A549 (cell line): Measurements from ENCODE around the gene NFX1. TPM values are rescaled to one million over a fixed set of nuclear protein-coding genes. Genes with fewer than 3 reads are reported as not detected.

Experiments used
- ATAC-seq, 2 experiments: fragments of 200-7000 bp in 1 of 2; fragments of >200 bp in 1 of 2; cut with Nextera tagmentation in 1 of 2; cut with Tn5 transposase in 1 of 2; 3 replicates each; pipeline versions ENCODE4 v1.8.0 to v1.9.1; 2018 to 2020; ENCODE audit warnings: mild to moderate bottlenecking in 1 of 2, moderate library complexity in 1 of 2
- CTCF ChIA-PET: fragments of 300-600 bp; sonication (Branson Sonifier 250); formaldehyde crosslinking; extraction: SDS; loops from one replicate; lab custom pipeline; 2021; ENCODE audit warnings: antibody characterized with exemption, inconsistent platforms; lab: Yijun Ruan, JAX
- POLR2A ChIA-PET: fragments of 350-600 bp; formaldehyde crosslinking; extraction: SDS; loops from one replicate; lab custom pipeline; 2021; ENCODE audit warnings: antibody characterized with exemption, inconsistent platforms; lab: Yijun Ruan, JAX
- DNase-seq, 2 experiments: peaks; one replicate each; pipeline versions ENCODE4 v3.0.0 to v3.0.0-alpha.2; 2011 to 2016; ENCODE audit warnings: low read depth in 1 of 2, low spot score in 1 of 2
- FAIRE-seq: peaks from 2 replicates; lab custom pipeline; 2011; peaks lifted over from hg19 to GRCh38; lab: Jason Lieb, UNC
- H3K27ac ChIP-seq, 2 experiments: fragments of >200 bp; sonication (Bioruptor Twin); formaldehyde crosslinking; 3 replicates each; pipeline ENCODE4 v1.5.1; 2016 to 2017
- H3K4me1 ChIP-seq: fragments of >200 bp; sonication (Bioruptor Twin); formaldehyde crosslinking; 3 replicates; pipeline ENCODE4 v1.6.1; 2016
- H3K4me2 ChIP-seq: fragments of >200 bp; sonication (Bioruptor Twin); formaldehyde crosslinking; 3 replicates; pipeline ENCODE4 v1.6.1; 2016
- H3K4me3 ChIP-seq: fragments of >200 bp; sonication (Bioruptor Twin); formaldehyde crosslinking; 3 replicates; pipeline ENCODE4 v1.5.1; 2016
- H3K9me3 ChIP-seq: fragments of >200 bp; sonication (Bioruptor Twin); formaldehyde crosslinking; 3 replicates; pipeline ENCODE4 v1.6.1; 2016
- ATOH8 ChIP-seq: fragments of 250-450 bp; sonication (Bioruptor Pico); IDR thresholded peaks from 2 replicates; pipeline ENCODE4 v1.5.0; 2020; ENCODE audit warnings: low read depth, mild to moderate bottlenecking, moderate library complexity
- BCL3 ChIP-seq: fragments of >200 bp; sonication (Bioruptor Twin); formaldehyde crosslinking; IDR thresholded peaks from 3 replicates; pipeline ENCODE4 v1.6.1; 2016
- CBX8 ChIP-seq: fragments of 200-600 bp; sonication (generic); IDR thresholded peaks from 2 replicates; pipeline ENCODE4 v1.6.1; 2016
- CEBPB ChIP-seq, 2 experiments: fragments of >200 bp in 1 of 2; sonication (Bioruptor Twin) in 1 of 2; formaldehyde crosslinking in 1 of 2; IDR thresholded peaks; 2 replicates each; pipeline ENCODE4 v1.6.1; 2012 to 2016
- EP300 ChIP-seq, 2 experiments: fragments of >200 bp; sonication (Bioruptor Twin); formaldehyde crosslinking; IDR thresholded peaks; 2 replicates in 1 of 2; 3 replicates in 1 of 2; pipeline ENCODE4 v1.6.1; 2016 to 2017
- ESRRA ChIP-seq: fragments of 150-350 bp; IDR thresholded peaks from 2 replicates; pipeline ENCODE4 v1.6.1; 2014; ENCODE audit warnings: mild to moderate bottlenecking, low read length, borderline replicate concordance
- FOSL2 ChIP-seq, 2 experiments: fragments of 450-650 bp in 1 of 2; fragments of >200 bp in 1 of 2; sonication (Bioruptor Twin) in 1 of 2; formaldehyde crosslinking; IDR thresholded peaks; 2 replicates each; pipeline versions ENCODE4 v1.5.0 to v1.6.1; 2016 to 2020; ENCODE audit warnings: mild to moderate bottlenecking in 1 of 2, moderate library complexity in 1 of 2
- GATA3 ChIP-seq: IDR thresholded peaks from 2 replicates; pipeline ENCODE4 v1.6.1; 2012; ENCODE audit warnings: borderline replicate concordance
- HES2 ChIP-seq: fragments of >200 bp; sonication (Bioruptor Twin); formaldehyde crosslinking; IDR thresholded peaks from 2 replicates; pipeline ENCODE4 v1.6.1; 2016
- HMGXB4 ChIP-seq: fragments of 250-450 bp; sonication (Bioruptor Pico); IDR thresholded peaks from 2 replicates; pipeline ENCODE4 v1.5.0; 2021; ENCODE audit warnings: mild to moderate bottlenecking, moderate library complexity, borderline replicate concordance
- HOXB13 ChIP-seq: fragments of 250-450 bp; sonication (Bioruptor Pico); IDR thresholded peaks from 2 replicates; pipeline ENCODE4 v1.5.0; 2020; ENCODE audit warnings: low read depth, mild to moderate bottlenecking, moderate library complexity
- JUN ChIP-seq, 2 experiments: fragments of >200 bp; sonication (Bioruptor Twin); formaldehyde crosslinking; IDR thresholded peaks; 2 replicates in 1 of 2; 3 replicates in 1 of 2; pipeline ENCODE4 v1.6.1; 2016 to 2017
- JUNB ChIP-seq: fragments of >200 bp; sonication (Bioruptor Twin); formaldehyde crosslinking; IDR thresholded peaks from 2 replicates; pipeline ENCODE4 v1.6.1; 2016
- MAFK ChIP-seq: fragments of 450-650 bp; IDR thresholded peaks from 2 replicates; pipeline ENCODE4 v1.6.1; 2014; ENCODE audit not compliant: partially characterized antibody
- MAX ChIP-seq: IDR thresholded peaks from 2 replicates; pipeline ENCODE4 v1.6.1; 2012
- MYC ChIP-seq: IDR thresholded peaks from 2 replicates; pipeline ENCODE4 v1.6.1; 2012; ENCODE audit warnings: mild to moderate bottlenecking, inconsistent platforms, low read length, improper control_type of control experiment, borderline replicate concordance
- NFE2L2 ChIP-seq: fragments of 150-350 bp; conservative IDR thresholded peaks from 2 replicates; pipeline ENCODE4 v1.6.1; 2014; ENCODE audit warnings: low read length
- NR3C1 ChIP-seq: fragments of >200 bp; sonication (Bioruptor Twin); formaldehyde crosslinking; IDR thresholded peaks from 3 replicates; pipeline ENCODE4 v1.6.1; 2017
- POLR2AphosphoS2 ChIP-seq: conservative IDR thresholded peaks from 2 replicates; pipeline ENCODE4 v1.6.1; 2012; ENCODE audit warnings: low read length, improper control_type of control experiment, inconsistent platforms
- RAD21 ChIP-seq, 2 experiments: fragments of >200 bp in 1 of 2; sonication (Bioruptor Twin) in 1 of 2; formaldehyde crosslinking in 1 of 2; IDR thresholded peaks in 1 of 2; conservative IDR thresholded peaks in 1 of 2; 2 replicates in 1 of 2; 3 replicates in 1 of 2; pipeline ENCODE4 v1.6.1; 2012 to 2018; ENCODE audit warnings: inconsistent platforms in 1 of 2
- SMC3 ChIP-seq: fragments of >200 bp; sonication (Bioruptor Twin); formaldehyde crosslinking; IDR thresholded peaks from 3 replicates; pipeline ENCODE4 v1.6.1; 2018; ENCODE audit warnings: inconsistent platforms
- SREBF2 ChIP-seq: fragments of 450-650 bp; IDR thresholded peaks from 2 replicates; pipeline ENCODE4 v1.6.1; 2014; ENCODE audit warnings: mild to moderate bottlenecking, moderate library complexity
- TFCP2L1 ChIP-seq: fragments of 250-450 bp; sonication (Bioruptor Pico); IDR thresholded peaks from 2 replicates; pipeline ENCODE4 v1.5.0; 2021; ENCODE audit warnings: mild to moderate bottlenecking
- USF2 ChIP-seq: fragments of 450-650 bp; IDR thresholded peaks from 2 replicates; pipeline ENCODE4 v1.6.1; 2014; ENCODE audit warnings: antibody characterized with exemption
- ZC3H11A ChIP-seq: fragments of 450-650 bp; IDR thresholded peaks from 2 replicates; pipeline ENCODE4 v1.6.1; 2014; ENCODE audit warnings: antibody characterized with exemption, mild to moderate bottlenecking
- WGBS: methylation state at CpG from one replicate; pipeline ENCODE4 v1.1.6; 2017; ENCODE audit errors: missing lambda C conversion rate; 5-methylcytosine and 5-hydroxymethylcytosine counted together
- polyA plus RNA-seq, 4 experiments: library from polyadenylated mRNA; depleted of rRNA in 3 of 4; stranded (reverse); fragments of >200 nt; fragmentation: RNase III in 1 of 4; extraction: RNeasy Plus Mini Kit Qiagen cat#74134 plus additional on column Dnase treatment in 1 of 4; gene quantifications; 2 replicates in 3 of 4; 3 replicates in 1 of 4; pipeline ENCODE4 v1.2.3, GENCODE V29; 2011 to 2017

The NFX1 gene
- polyA plus RNA-seq, 2 of the 4 experiments (the other 2 are of a cell fraction) = 24.8 to 41.2 TPM

GRCh38 chr9:33320230-33320567, 29.9 kb downstream of the NFX1 start:
- Histone ChIP-seq H3K4me2 (peak overlapping the region; percentile 68), H3K9me3 (no peaks in the 10 kb centered on the region), H3K4me1 (peaks cover 33% of the 10 kb centered on the region), H3K4me3 (no peak overlapping the region), H3K27ac (peak overlapping the region; percentile 80 to 87)
- ChIA-PET CTCF (interaction anchor here (0.6 to 1.7 kb wide), 8 partner anchors 10 to 222 kb away, joined by 3 to 12 read pairs (median 4); no protein-coding TSS in a partner anchor), POLR2A (interaction anchor here (0.5 to 1.2 kb wide), 3 partner anchors 10 to 30 kb away, joined by 3 to 6 read pairs (median 3); partner anchors contain the start of gene NFX1)
- no peak for TF ChIP-seq RAD21 (conservative IDR thresholded peaks at IDR 0.05 in 1 of 2, IDR thresholded peaks at IDR 0.05 in 1 of 2)
- no peak for TF ChIP-seq CEBPB (IDR thresholded peaks at IDR 0.05)
- TF ChIP-seq MAFK = no peak
- TF ChIP-seq ATOH8 (CRISPR knock-in tag) = no peak
- no peak for TF ChIP-seq USF2
- TF ChIP-seq TFCP2L1 (CRISPR knock-in tag) = no peak
- no peak for TF ChIP-seq MYC
- TF ChIP-seq CBX8 = no peak
- ATAC-seq (peak; percentile 80 to 83), FAIRE-seq (no peak), DNase-seq (no peak)
- WGBS = 10% methylated on average over 1 of the region's 1 CpG

GRCh38 chr9:33320568-33321261, 30.4 kb downstream of the NFX1 start:
- Histone ChIP-seq H3K27ac (peak overlapping the region; percentile 80 to 87), H3K4me3 (no peak overlapping the region), H3K9me3 (no peaks in the 10 kb centered on the region), H3K4me2 (peak overlapping the region; percentile 68), H3K4me1 (peaks cover 33% of the 10 kb centered on the region)
- POLR2A ChIA-PET = interaction anchor here (0.5 to 1.5 kb wide), 4 partner anchors 10 to 31 kb away, joined by 3 to 6 read pairs (median 4); partner anchors contain the start of gene NFX1
- peak; percentile 91 to 97 for TF ChIP-seq CEBPB (IDR thresholded peaks at IDR 0.05)
- peak; percentile 89 for TF ChIP-seq NFE2L2
- no peak for TF ChIP-seq HMGXB4 (CRISPR knock-in tag)
- TF ChIP-seq POLR2AphosphoS2 = no peak
- peak in 1 of 2 experiments; percentile 44; a peak in 1 of 5 replicates for TF ChIP-seq EP300 (IDR thresholded peaks at IDR 0.05)
- peak; percentile 94 for TF ChIP-seq MAFK
- 0 out of 3 replicates have a peak, but pooled peaks have one; percentile 6 for TF ChIP-seq SMC3
- TF ChIP-seq HOXB13 (CRISPR knock-in tag) = peak; percentile 20; the same call in 1 of the 2 replicates
- peak; percentile 47; the same call in 1 of the 3 replicates for TF ChIP-seq BCL3
- TF ChIP-seq SREBF2 = no peak
- peak; percentile 63; the same call in 1 of the 2 replicates for TF ChIP-seq HES2
- TF ChIP-seq GATA3 = peak; percentile 68; the same call in 1 of the 2 replicates
- TF ChIP-seq ZC3H11A = no peak
- TF ChIP-seq NR3C1 = no peak
- peak; percentile 29; the same call in 1 of the 2 replicates for TF ChIP-seq MAX
- peak; percentile 87 for TF ChIP-seq JUNB
- TF ChIP-seq JUN (IDR thresholded peaks at IDR 0.05) = peak; percentile 67 to 78; a peak in 3 of 5 replicates
- TF ChIP-seq ESRRA = 0 out of 2 replicates have a peak, but pooled peaks have one; percentile 12
- peak; percentile 63 for TF ChIP-seq FOSL2 (IDR thresholded peaks at IDR 0.05)
- peak; percentile 91 for TF ChIP-seq FOSL2 (CRISPR knock-in tag; IDR thresholded peaks at IDR 0.05)
- peak; percentile 90 to 91 for ATAC-seq
- 31% methylated on average over 2 of the region's 2 CpGs for WGBS
- CTCF ChIA-PET = interaction anchor here (0.6 to 1.7 kb wide), 9 partner anchors 10 to 223 kb away, joined by 3 to 12 read pairs (median 4); no protein-coding TSS in a partner anchor
- FAIRE-seq = peak; percentile 98
- peak; percentile 59 to 81 for DNase-seq
